PFSK-1 (cell line): ENCODE results near the gene SS18L1.

Experiments
- FOXP2 ChIP-seq: optimal IDR thresholded peaks from 2 replicates; pipeline ENCODE3; 2011; ENCODE audit warnings: borderline replicate concordance, control low read depth, inconsistent platforms; ENCODE audit not compliant: insufficient read depth; ENCODE audit errors: extremely low read length, extremely low read depth
- POLR2AphosphoS5 ChIP-seq: IDR thresholded peaks from 2 replicates; pipeline ENCODE4 v1.6.1; 2012; ENCODE audit warnings: low read depth, mild to moderate bottlenecking, control low read depth, low read length, moderate library complexity
- SIN3A ChIP-seq: IDR thresholded peaks from 2 replicates; pipeline ENCODE4 v1.6.1; 2012; ENCODE audit warnings: mild to moderate bottlenecking, low read length, moderate library complexity, borderline replicate concordance; ENCODE audit not compliant: insufficient read depth
- TAF1 ChIP-seq: IDR thresholded peaks from 2 replicates; pipeline ENCODE4 v1.6.1; 2012; ENCODE audit warnings: low read length, control low read depth, borderline replicate concordance; ENCODE audit not compliant: insufficient read depth
- TF ChIP-seq, protein P1 (sequence below), 2 experiments: IDR thresholded peaks; 2 replicates each; pipeline versions ENCODE4 v1.6.1 to v1.8.0; 2011 to 2012; ENCODE audit warnings: low read depth in 2 of 2, low read length in 2 of 2, control low read depth in 1 of 2, inconsistent platforms in 1 of 2, mild to moderate bottlenecking in 1 of 2, moderate library complexity in 1 of 2; ENCODE audit not compliant: insufficient read depth in 1 of 2

Gene SS18L1

DNA sequence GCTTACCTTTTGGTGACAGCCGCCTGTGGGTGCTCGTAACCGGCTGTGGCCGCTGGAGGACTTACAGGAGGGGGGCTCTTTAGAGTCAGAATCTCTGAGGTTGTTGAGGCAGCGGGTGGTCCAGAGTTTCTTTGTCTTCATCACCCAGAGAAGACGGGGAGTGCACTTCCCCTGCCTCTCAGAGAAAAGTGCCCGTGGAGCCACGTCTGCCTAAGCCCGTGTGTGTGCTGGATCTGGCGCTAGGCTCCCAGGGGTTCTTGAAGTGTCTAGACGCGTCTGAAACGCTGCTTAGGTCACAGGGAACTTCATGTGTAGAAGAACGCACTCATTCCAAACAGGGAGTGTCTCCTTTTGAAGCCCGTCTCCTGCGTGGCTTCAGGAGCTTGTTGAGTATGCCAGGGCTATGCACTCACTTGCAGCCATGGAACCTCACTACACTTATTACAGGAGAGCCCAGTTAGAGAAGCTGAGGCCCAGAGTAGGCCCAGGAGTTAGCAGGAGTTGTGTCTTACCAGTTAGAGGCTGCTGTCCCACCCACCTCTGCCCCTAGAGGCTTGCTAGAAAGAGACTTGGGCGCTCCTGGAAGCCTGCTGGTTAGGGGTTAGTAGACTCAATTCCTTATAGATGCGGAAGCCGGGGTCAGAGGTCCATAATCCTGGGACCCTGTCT lies 20.0 kb upstream of the SS18L1 start:
- TF ChIP-seq POLR2AphosphoS5 (no peak), FOXP2 (no peak), TAF1 (no peak), SIN3A (no peak)
- TF ChIP-seq, protein P1, sequence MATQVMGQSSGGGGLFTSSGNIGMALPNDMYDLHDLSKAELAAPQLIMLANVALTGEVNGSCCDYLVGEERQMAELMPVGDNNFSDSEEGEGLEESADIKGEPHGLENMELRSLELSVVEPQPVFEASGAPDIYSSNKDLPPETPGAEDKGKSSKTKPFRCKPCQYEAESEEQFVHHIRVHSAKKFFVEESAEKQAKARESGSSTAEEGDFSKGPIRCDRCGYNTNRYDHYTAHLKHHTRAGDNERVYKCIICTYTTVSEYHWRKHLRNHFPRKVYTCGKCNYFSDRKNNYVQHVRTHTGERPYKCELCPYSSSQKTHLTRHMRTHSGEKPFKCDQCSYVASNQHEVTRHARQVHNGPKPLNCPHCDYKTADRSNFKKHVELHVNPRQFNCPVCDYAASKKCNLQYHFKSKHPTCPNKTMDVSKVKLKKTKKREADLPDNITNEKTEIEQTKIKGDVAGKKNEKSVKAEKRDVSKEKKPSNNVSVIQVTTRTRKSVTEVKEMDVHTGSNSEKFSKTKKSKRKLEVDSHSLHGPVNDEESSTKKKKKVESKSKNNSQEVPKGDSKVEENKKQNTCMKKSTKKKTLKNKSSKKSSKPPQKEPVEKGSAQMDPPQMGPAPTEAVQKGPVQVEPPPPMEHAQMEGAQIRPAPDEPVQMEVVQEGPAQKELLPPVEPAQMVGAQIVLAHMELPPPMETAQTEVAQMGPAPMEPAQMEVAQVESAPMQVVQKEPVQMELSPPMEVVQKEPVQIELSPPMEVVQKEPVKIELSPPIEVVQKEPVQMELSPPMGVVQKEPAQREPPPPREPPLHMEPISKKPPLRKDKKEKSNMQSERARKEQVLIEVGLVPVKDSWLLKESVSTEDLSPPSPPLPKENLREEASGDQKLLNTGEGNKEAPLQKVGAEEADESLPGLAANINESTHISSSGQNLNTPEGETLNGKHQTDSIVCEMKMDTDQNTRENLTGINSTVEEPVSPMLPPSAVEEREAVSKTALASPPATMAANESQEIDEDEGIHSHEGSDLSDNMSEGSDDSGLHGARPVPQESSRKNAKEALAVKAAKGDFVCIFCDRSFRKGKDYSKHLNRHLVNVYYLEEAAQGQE (IDR thresholded peaks at IDR 0.05; ENCODE audit: insufficient read depth in 1 of 2, low read depth in 2 of 2, low read length in 2 of 2): no peak

DNA sequence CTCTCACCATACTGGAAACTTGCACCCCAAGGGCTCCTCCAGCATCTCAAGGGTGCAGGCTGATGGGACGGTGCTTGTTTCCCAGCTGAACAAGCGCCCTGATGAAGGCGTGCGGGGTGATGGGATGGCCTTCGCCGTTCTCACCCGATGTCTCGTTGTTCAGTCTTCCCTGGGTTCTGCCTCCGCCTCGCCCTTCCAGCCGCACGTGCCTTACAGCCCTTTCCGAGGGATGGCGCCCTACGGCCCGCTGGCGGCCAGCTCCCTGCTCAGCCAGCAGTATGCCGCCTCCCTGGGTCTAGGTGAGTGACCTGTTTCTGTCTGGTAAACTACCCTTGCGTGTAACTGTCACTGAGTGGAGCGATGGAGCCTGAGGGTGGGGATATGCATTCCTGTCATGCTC lies 17.4 kb upstream of the SS18L1 start:
- TF ChIP-seq POLR2AphosphoS5 (no peak), TAF1 (no peak), FOXP2 (no peak), SIN3A (no peak)
- TF ChIP-seq, protein P1 (IDR thresholded peaks at IDR 0.05; ENCODE audit: insufficient read depth in 1 of 2, low read depth in 2 of 2, low read length in 2 of 2): no peak

DNA sequence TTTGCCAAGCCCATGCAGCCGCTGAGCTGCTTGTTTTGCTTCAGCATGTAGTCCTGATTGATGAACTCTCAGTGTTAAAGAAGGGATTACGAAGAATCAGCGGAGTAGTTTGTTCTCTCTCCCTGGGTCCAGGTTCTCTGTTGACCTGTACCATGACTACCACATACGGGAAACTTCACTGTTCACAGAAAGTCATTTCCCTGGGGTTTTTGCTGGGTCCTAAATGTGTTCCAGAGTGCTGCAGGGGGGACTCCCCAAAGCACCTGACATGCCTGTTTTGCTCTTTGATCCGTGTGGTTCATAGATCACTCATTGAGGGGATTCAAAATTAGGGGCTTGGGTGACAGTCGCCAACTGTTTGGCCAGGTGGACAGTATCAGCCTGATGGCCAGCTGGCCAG lies 15.8 kb upstream of the SS18L1 start:
- TF ChIP-seq TAF1 (no peak), POLR2AphosphoS5 (no peak), FOXP2 (no peak), SIN3A (no peak)
- TF ChIP-seq, protein P1 (IDR thresholded peaks at IDR 0.05; ENCODE audit: insufficient read depth in 1 of 2, low read depth in 2 of 2, low read length in 2 of 2): no peak

DNA sequence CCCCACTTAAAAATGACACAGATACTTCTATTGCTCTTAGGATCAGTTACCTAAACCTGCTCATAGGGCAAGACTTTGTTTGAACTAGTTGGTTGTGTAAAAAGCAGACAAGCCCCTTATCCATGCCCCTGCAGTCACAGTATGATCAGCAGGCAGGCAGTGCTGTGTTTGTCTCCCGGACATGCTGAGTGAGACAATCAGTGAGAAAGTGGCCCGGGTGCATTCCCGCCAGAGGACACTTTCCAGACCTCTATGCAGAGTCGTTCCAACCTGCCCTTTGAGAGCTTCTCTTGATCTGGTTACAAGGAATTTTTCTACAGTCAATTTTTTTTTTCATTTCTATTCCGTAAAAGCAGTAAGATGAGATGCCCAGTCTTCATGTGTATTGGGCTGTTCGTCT lies 15.1 kb upstream of the SS18L1 start:
- TF ChIP-seq, protein P1 (IDR thresholded peaks at IDR 0.05; ENCODE audit: insufficient read depth in 1 of 2, low read depth in 2 of 2, low read length in 2 of 2): no peak
- TF ChIP-seq POLR2AphosphoS5 (no peak), FOXP2 (no peak), TAF1 (no peak), SIN3A (no peak)
